Upper lobe of left lung (tissue), 6 donors: ENCODE results near the gene THOP1. TPM values are rescaled to one million over a fixed set of nuclear protein-coding genes. Genes with fewer than 3 reads are reported as not detected.

Source experiments
- ATAC-seq, 2 donors: fragments of 200-7000 bp; cut with Tn5 transposase; one replicate each; pipeline ENCODE4 v1.9.1; 2022; ENCODE audit warnings: mild to moderate bottlenecking in 2 of 2, moderate library complexity in 2 of 2; ENCODE audit not compliant: low FRiP score in 2 of 2
- DNase-seq, 2 donors: peaks; one replicate each; pipeline ENCODE4 v3.0.0-alpha.2; 2019 to 2020
- H3K27ac ChIP-seq, 4 donors: fragments of 200-600 bp; sonication (generic); one replicate each; pipeline ENCODE4 v1.5.1; 2016 to 2019
- H3K27me3 ChIP-seq, 4 donors: fragments of 200-600 bp; sonication (generic); one replicate each; pipeline ENCODE4 v1.5.1; 2017 to 2019
- H3K36me3 ChIP-seq, 4 donors: fragments of 200-600 bp; sonication (generic); one replicate each; pipeline ENCODE4 v1.5.1; 2016 to 2019
- H3K4me1 ChIP-seq, 4 donors: fragments of 200-600 bp; sonication (generic); one replicate each; pipeline ENCODE4 v1.5.1; 2018 to 2019
- H3K4me3 ChIP-seq, 4 donors: fragments of 200-600 bp; sonication (generic); one replicate each; pipeline ENCODE4 v1.5.1; 2017 to 2019; ENCODE audit warnings: mild to moderate bottlenecking in 2 of 4, moderate library complexity in 1 of 4
- H3K9me3 ChIP-seq, 4 donors: fragments of 200-600 bp; sonication (generic); one replicate each; pipeline ENCODE4 v1.5.1; 2018 to 2019
- EP300 ChIP-seq, 4 donors: sonication (generic); formaldehyde crosslinking; IDR thresholded peaks; one replicate each; pipeline ENCODE4 v1.5.1; 2017; ENCODE audit warnings: antibody characterized with exemption in 4 of 4, control low read depth in 2 of 4
- POLR2A ChIP-seq, 4 donors: fragments of 450-650 bp; IDR thresholded peaks; one replicate each; pipeline ENCODE4 v1.5.1; 2016 to 2017; ENCODE audit warnings: antibody characterized with exemption in 4 of 4, mild to moderate bottlenecking in 2 of 4
- POLR2AphosphoS5 ChIP-seq, 2 donors: sonication (generic); formaldehyde crosslinking; IDR thresholded peaks; one replicate each; pipeline ENCODE4 v1.5.1; 2017; ENCODE audit warnings: antibody characterized with exemption in 2 of 2
- WGBS, 2 donors: methylation state at CpG; one replicate each; pipeline ENCODE4 v1.1.5; 2017 to 2018; 5-methylcytosine and 5-hydroxymethylcytosine counted together
- total RNA-seq, 6 donors: library from RNA; depleted of rRNA in 4 of 6; stranded (reverse); fragments of >200 nt in 4 of 6; gene quantifications; one replicate each; pipeline versions ENCODE4 v1.1.0 to v1.2.1, GENCODE V29; 2016 to 2021
- TF ChIP-seq, protein P1 (sequence below), 6 experiments: fragments of 450-650 bp in 4 of 6; fragments of 200-600 bp in 2 of 6; sonication (generic) in 2 of 6; IDR thresholded peaks; one replicate each; pipeline ENCODE4 v1.5.1; 2016 to 2019; ENCODE audit warnings: antibody characterized with exemption in 6 of 6
- donor health status: DM: no; HTN: no; CAD: no; lungs with moderate emphysema.
- donor health status: DM: no; HTN: yes; CAD: no; lungs with severe emphysema.

THOP1 gene
- total RNA-seq, 6 donors from 2014 or later, result 28.7 to 62.3 (median 43.1) TPM

GRCh38 chr19:2774083-2774679 lies 11.1 kb upstream of the THOP1 start:
- peak overlapping the region; percentile 80 to 89 (median 84) for H3K27ac ChIP-seq
- TF ChIP-seq POLR2A (IDR thresholded peaks at IDR 0.05), result no peak
- TF ChIP-seq, protein P1, sequence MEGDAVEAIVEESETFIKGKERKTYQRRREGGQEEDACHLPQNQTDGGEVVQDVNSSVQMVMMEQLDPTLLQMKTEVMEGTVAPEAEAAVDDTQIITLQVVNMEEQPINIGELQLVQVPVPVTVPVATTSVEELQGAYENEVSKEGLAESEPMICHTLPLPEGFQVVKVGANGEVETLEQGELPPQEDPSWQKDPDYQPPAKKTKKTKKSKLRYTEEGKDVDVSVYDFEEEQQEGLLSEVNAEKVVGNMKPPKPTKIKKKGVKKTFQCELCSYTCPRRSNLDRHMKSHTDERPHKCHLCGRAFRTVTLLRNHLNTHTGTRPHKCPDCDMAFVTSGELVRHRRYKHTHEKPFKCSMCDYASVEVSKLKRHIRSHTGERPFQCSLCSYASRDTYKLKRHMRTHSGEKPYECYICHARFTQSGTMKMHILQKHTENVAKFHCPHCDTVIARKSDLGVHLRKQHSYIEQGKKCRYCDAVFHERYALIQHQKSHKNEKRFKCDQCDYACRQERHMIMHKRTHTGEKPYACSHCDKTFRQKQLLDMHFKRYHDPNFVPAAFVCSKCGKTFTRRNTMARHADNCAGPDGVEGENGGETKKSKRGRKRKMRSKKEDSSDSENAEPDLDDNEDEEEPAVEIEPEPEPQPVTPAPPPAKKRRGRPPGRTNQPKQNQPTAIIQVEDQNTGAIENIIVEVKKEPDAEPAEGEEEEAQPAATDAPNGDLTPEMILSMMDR (IDR thresholded peaks at IDR 0.05), result no peak
- no peak for TF ChIP-seq EP300 (IDR thresholded peaks at IDR 0.05)
- no peak for TF ChIP-seq POLR2AphosphoS5 (IDR thresholded peaks at IDR 0.05)
- DNase-seq, result no peak
- ATAC-seq, result no peak
- H3K36me3 ChIP-seq, result peaks cover 0 to 7% (median 2%) of the 10 kb centered on the region in 4 donors
- no peaks in the 10 kb centered on the region for H3K27me3 ChIP-seq
- peaks cover 24 to 57% (median 28%) of the 10 kb centered on the region in 4 donors for H3K4me1 ChIP-seq
- H3K4me3 ChIP-seq, result no peak overlapping the region
- H3K9me3 ChIP-seq, result no peaks in the 10 kb centered on the region
- WGBS, 2 donors, result 91 to 92% methylated on average over 32 of the region's 32 CpGs

DNA sequence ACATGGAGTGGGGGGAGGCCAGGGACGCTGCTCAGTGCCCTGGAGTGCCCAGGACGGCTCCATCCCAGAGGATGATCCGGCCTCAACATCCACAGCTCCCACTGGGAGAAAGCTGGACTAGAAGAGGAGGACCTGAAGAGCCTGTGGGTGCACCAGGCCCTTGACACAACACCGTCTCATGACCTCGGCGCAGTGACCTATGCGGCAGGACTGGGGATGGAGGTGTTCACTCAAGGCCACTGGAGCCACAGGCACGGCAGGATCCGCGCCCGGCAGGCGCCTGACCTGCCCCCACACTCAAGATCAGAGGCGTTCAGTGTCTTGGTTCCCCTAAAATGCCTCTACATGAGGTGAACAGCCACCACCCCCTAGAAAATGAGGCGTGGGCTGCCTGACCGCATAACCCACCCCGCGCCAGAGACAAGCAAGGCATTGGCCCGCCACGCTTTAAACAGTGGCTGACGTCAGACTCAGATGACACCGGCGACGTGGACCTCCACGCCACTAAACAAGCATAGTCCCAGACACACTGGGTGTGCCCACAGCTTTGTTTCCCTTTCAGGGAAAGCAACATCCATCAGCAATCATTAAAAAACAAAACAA lies 10.2 kb upstream of the THOP1 start:
- H3K27me3 ChIP-seq, result no peaks in the 10 kb centered on the region
- H3K36me3 ChIP-seq, result peaks cover 0 to 11% (median 2%) of the 10 kb centered on the region in 4 donors
- H3K4me3 ChIP-seq, result peak overlapping the region in 3 of 4 donors; percentile 21 to 27 (median 23)
- ATAC-seq (peak; percentile 36 to 64), DNase-seq (peak; percentile 43 to 83)
- 57 to 75% methylated on average over 13 to 24 of the region's 24 CpGs for WGBS, 2 donors
- TF ChIP-seq EP300 (IDR thresholded peaks at IDR 0.05) (peak in 1 of 4 donors; percentile 6), POLR2A (IDR thresholded peaks at IDR 0.05) (no peak), POLR2AphosphoS5 (IDR thresholded peaks at IDR 0.05) (peak in 1 of 2 donors; percentile 55)
- TF ChIP-seq, protein P1 (IDR thresholded peaks at IDR 0.05), result no peak
- no peaks in the 10 kb centered on the region for H3K9me3 ChIP-seq
- H3K27ac ChIP-seq, result peak overlapping the region; percentile 80 to 89 (median 84)
- peaks cover 24 to 56% (median 27%) of the 10 kb centered on the region in 4 donors for H3K4me1 ChIP-seq

DNA sequence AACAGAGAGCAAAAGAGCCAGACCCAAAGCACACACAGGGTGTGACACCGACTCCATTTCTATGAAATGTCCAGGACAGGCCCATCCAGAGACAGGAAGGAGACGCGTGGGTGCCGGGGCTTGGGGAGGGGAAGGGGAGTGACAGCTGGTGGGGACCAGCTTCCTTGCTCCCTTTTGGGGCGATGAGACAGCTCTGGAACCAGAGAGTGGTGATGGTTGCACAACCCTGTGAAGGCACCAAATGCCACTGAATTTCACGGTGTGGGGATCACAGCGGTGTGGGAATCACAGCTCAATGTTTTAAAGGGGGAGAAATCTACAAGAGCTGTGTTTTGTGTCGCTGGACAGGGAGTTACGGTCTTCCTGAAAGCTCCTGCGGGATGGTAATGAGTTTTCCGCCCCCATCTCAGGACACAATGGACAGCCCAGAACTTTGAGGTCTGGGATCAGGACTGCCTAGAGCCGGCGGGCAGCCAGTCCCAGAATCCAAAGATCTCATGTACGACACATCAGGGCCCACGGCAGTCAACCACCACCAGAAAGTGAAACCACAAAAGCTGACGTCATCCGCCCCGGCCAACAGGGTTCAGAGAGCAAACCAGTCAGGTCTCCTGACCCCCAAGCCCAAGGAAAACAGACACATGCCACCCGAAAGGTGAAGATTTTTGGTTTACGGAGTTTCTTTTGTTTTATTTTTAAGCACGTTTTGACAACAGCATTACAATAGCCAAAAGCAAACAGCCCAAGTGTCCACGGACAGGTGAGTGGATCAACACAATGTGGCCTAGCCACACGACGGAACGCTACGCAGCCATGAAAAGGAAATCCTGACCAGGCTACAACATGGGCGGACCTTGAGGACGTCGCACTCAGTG lies 9.5 kb upstream of the THOP1 start:
- Histone ChIP-seq H3K9me3 (no peaks in the 10 kb centered on the region), H3K36me3 (peaks cover 0 to 11% (median 2%) of the 10 kb centered on the region in 4 donors), H3K27ac (peak overlapping the region; percentile 80 to 89 (median 84)), H3K27me3 (no peaks in the 10 kb centered on the region), H3K4me1 (peaks cover 20 to 56% (median 24%) of the 10 kb centered on the region in 4 donors), H3K4me3 (peak overlapping the region in 3 of 4 donors; percentile 21 to 27 (median 23))
- peak; percentile 46 to 69 for ATAC-seq
- WGBS, 2 donors, result 59 to 65% methylated on average over 29 of the region's 29 CpGs
- TF ChIP-seq POLR2A (IDR thresholded peaks at IDR 0.05) (no peak), POLR2AphosphoS5 (IDR thresholded peaks at IDR 0.05) (peak in 1 of 2 donors; percentile 16)
- peak in 1 of 2 donors; percentile 64 for DNase-seq

- TF ChIP-seq EP300 (IDR thresholded peaks at IDR 0.05), result no peak
- no peak for TF ChIP-seq POLR2AphosphoS5 (IDR thresholded peaks at IDR 0.05)
- TF ChIP-seq, protein P1 (IDR thresholded peaks at IDR 0.05), result no peak
- no peak for TF ChIP-seq POLR2A (IDR thresholded peaks at IDR 0.05)
- DNase-seq (no peak), ATAC-seq (no peak)
- H3K4me3 ChIP-seq, result no peak overlapping the region
- no peaks in the 10 kb centered on the region for H3K27me3 ChIP-seq
- H3K9me3 ChIP-seq, result no peaks in the 10 kb centered on the region
- peaks cover 34 to 57% (median 41%) of the 10 kb centered on the region in 4 donors for H3K4me1 ChIP-seq
- H3K36me3 ChIP-seq, result peaks cover 0 to 8% (median 2%) of the 10 kb centered on the region in 4 donors
- no peak overlapping the region for H3K27ac ChIP-seq
- WGBS, 2 donors, result 91 to 96% methylated on average over 19 of the region's 19 CpGs
These were observed 7.2 kb upstream of the THOP1 start for GRCh38 chr19:2777952-2778683.
